Measurements from ENCODE around the gene SEMA6A.

SEMA6A gene

GRCh38 chr5:116621599-116621998, 47.0 kb upstream of the SEMA6A start:
- no peak overlapping the region for H3K27ac ChIP-seq (ENCODE audit: low read depth, low read length, poor library complexity, severe bottlenecking)
- no peaks in the 10 kb centered on the region for H4K20me1 ChIP-seq (ENCODE audit: insufficient read depth, low read length)
- no peaks in the 10 kb centered on the region; the same call in 1 of the 2 replicates for H3K27me3 ChIP-seq (ENCODE audit: insufficient read depth, low read length)
- H3K4me1 ChIP-seq (ENCODE audit: insufficient read depth, low read length, severe bottlenecking) = no peaks in the 10 kb centered on the region
- no peak overlapping the region for H3K4me2 ChIP-seq (ENCODE audit: low read length)
- no peak overlapping the region for H3K9ac ChIP-seq (ENCODE audit: low read length)
- H3F3A ChIP-seq (ENCODE audit: insufficient read depth, low read length) = no peaks in the 10 kb centered on the region
- H3K9me3 ChIP-seq (ENCODE audit: low read length) = no peaks in the 10 kb centered on the region
- no peak overlapping the region for H2AFZ ChIP-seq (ENCODE audit: low read length)
- no peaks in the 10 kb centered on the region for H3K36me3 ChIP-seq (ENCODE audit: insufficient read depth, low read length)
- H3K4me3 ChIP-seq (ENCODE audit: low read depth, low read length, poor library complexity, severe bottlenecking) = no peak overlapping the region
- TF ChIP-seq CTCF (IDR thresholded peaks at IDR 0.05; ENCODE audit: low read length) (no peak), EZH2 (IDR thresholded peaks at IDR 0.05; ENCODE audit: borderline replicate concordance, low read length) (no peak)
- no peaks in the 10 kb centered on the region for H3K79me2 ChIP-seq (ENCODE audit: insufficient read depth, low read length)
- no peaks in the 10 kb centered on the region for H3K9me2 ChIP-seq (ENCODE audit: low read depth, low read length)

GRCh38 chr5:116616876-116617275, 42.3 kb upstream of the SEMA6A start:
- H3K4me1 ChIP-seq (ENCODE audit: insufficient read depth, low read length, severe bottlenecking) = no peaks in the 10 kb centered on the region
- no peak overlapping the region for H3K4me2 ChIP-seq (ENCODE audit: low read length)
- H2AFZ ChIP-seq (ENCODE audit: low read length) = no peak overlapping the region
- no peaks in the 10 kb centered on the region for H3K9me3 ChIP-seq (ENCODE audit: low read length)
- no peaks in the 10 kb centered on the region for H3K27me3 ChIP-seq (ENCODE audit: insufficient read depth, low read length)
- H3F3A ChIP-seq (ENCODE audit: insufficient read depth, low read length) = no peaks in the 10 kb centered on the region
- H3K79me2 ChIP-seq (ENCODE audit: insufficient read depth, low read length) = no peaks in the 10 kb centered on the region
- TF ChIP-seq EZH2 (IDR thresholded peaks at IDR 0.05; ENCODE audit: borderline replicate concordance, low read length) (no peak), CTCF (IDR thresholded peaks at IDR 0.05; ENCODE audit: low read length) (no peak)
- H3K4me3 ChIP-seq (ENCODE audit: low read depth, low read length, poor library complexity, severe bottlenecking) = no peak overlapping the region
- H4K20me1 ChIP-seq (ENCODE audit: insufficient read depth, low read length) = no peaks in the 10 kb centered on the region
- H3K27ac ChIP-seq (ENCODE audit: low read depth, low read length, poor library complexity, severe bottlenecking) = no peak overlapping the region
- H3K9me2 ChIP-seq (ENCODE audit: low read depth, low read length) = no peaks in the 10 kb centered on the region
- no peaks in the 10 kb centered on the region for H3K36me3 ChIP-seq (ENCODE audit: insufficient read depth, low read length)
- H3K9ac ChIP-seq (ENCODE audit: low read length) = no peak overlapping the region

- Histone ChIP-seq H3K9ac (ENCODE audit: low read length) (no peak overlapping the region), H3K36me3 (ENCODE audit: insufficient read depth, low read length) (no peaks in the 10 kb centered on the region), H3K4me3 (ENCODE audit: low read depth, low read length, poor library complexity, severe bottlenecking) (no peak overlapping the region), H4K20me1 (ENCODE audit: insufficient read depth, low read length) (no peaks in the 10 kb centered on the region), H3K4me2 (ENCODE audit: low read length) (no peak overlapping the region), H3K9me2 (ENCODE audit: low read depth, low read length) (no peaks in the 10 kb centered on the region), H3K27ac (ENCODE audit: low read depth, low read length, poor library complexity, severe bottlenecking) (no peak overlapping the region), H3F3A (ENCODE audit: insufficient read depth, low read length) (no peaks in the 10 kb centered on the region), H3K79me2 (ENCODE audit: insufficient read depth, low read length) (no peaks in the 10 kb centered on the region), H2AFZ (ENCODE audit: low read length) (no peak overlapping the region), H3K27me3 (ENCODE audit: insufficient read depth, low read length) (no peaks in the 10 kb centered on the region), H3K4me1 (ENCODE audit: insufficient read depth, low read length, severe bottlenecking) (no peaks in the 10 kb centered on the region), H3K9me3 (ENCODE audit: low read length) (no peaks in the 10 kb centered on the region)
- TF ChIP-seq EZH2 (IDR thresholded peaks at IDR 0.05; ENCODE audit: borderline replicate concordance, low read length) (no peak), CTCF (IDR thresholded peaks at IDR 0.05; ENCODE audit: low read length) (no peak)
Observed at GRCh38 chr5:116614603-116614920, 39.9 kb upstream of the SEMA6A start.
